Retinal pigment epithelial cell (primary cell): Measurements from ENCODE around the gene HECTD1.

ENCODE experiments used
- DNase-seq: peaks from one replicate; pipeline ENCODE4 v3.0.0-alpha.2; 2010; ENCODE audit warnings: low read depth
- H3K4me3 ChIP-seq: 2 replicates; pipeline ENCODE4 v1.5.1; 2011; ENCODE audit warnings: mild to moderate bottlenecking, low read length, control low read depth, moderate library complexity
- TF ChIP-seq, protein P1 (sequence below): conservative IDR thresholded peaks from 2 replicates; pipeline ENCODE4 v1.5.1; 2011; ENCODE audit warnings: low read depth, low read length, control low read depth, inconsistent platforms

HECTD1 gene

DNA sequence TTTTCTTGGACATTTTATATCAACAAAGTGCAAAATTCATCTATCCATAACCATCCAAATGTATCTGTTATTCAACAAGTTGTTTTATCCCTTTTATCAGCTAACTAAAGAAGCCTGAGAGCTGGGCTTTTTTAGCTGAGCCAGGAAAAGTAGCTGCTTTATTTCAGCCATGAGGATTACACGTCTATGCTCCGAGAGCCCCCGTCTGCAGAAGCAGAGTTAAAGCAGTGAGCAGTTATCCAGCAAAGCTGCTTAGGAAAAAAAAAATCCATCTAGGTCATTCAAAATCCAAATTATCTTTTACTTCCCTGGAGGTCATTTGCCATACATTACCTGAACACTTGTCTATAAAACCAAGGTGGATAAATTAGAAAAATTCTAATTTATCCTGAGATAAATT is 15.7 kb upstream of the HECTD1 start:
- TF ChIP-seq, protein P1, sequence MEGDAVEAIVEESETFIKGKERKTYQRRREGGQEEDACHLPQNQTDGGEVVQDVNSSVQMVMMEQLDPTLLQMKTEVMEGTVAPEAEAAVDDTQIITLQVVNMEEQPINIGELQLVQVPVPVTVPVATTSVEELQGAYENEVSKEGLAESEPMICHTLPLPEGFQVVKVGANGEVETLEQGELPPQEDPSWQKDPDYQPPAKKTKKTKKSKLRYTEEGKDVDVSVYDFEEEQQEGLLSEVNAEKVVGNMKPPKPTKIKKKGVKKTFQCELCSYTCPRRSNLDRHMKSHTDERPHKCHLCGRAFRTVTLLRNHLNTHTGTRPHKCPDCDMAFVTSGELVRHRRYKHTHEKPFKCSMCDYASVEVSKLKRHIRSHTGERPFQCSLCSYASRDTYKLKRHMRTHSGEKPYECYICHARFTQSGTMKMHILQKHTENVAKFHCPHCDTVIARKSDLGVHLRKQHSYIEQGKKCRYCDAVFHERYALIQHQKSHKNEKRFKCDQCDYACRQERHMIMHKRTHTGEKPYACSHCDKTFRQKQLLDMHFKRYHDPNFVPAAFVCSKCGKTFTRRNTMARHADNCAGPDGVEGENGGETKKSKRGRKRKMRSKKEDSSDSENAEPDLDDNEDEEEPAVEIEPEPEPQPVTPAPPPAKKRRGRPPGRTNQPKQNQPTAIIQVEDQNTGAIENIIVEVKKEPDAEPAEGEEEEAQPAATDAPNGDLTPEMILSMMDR = no peak
- no peak for DNase-seq
- H3K4me3 ChIP-seq = no peak overlapping the region

DNA sequence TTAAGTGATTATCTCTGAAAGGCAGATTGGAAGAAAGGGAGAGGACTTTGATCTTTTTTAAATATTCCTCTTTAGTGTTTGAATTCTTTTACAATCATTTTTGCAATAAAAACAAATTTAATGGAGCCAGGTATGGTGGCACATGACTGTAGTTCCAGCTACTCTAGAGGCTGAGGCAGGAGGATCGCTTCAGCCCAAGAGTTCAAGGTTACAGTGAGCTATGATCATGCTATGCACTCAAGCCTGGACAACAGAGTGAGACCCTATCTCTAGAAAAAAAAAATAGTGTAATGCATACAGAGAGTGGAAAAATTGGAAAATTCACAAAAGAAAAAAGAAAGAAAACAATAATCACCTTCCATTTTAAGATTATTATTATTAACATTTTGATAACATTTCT is 15.2 kb upstream of the HECTD1 start:
- no peak overlapping the region for H3K4me3 ChIP-seq
- TF ChIP-seq, protein P1 = no peak
- no peak for DNase-seq

DNA sequence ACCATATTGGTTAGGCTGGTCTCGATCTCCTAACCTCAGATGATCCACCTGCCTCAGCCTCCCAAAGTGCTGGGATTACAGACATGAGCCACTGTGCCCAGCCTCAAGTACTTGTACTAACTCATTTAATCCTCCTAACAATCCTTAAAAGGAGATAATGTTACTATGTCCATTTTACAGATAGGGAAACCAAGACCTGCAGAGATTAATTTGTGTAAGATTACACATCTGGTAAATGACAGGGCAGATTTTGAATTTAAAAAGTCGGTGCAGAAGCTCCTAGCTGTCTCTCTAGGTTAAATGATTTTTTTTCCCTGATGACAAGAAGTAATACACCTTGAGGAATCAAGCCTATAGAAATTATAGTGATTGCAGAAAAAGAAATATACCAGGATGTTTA is 13.7 kb upstream of the HECTD1 start:
- TF ChIP-seq, protein P1 = no peak
- no peak for DNase-seq
- no peak overlapping the region for H3K4me3 ChIP-seq

DNA sequence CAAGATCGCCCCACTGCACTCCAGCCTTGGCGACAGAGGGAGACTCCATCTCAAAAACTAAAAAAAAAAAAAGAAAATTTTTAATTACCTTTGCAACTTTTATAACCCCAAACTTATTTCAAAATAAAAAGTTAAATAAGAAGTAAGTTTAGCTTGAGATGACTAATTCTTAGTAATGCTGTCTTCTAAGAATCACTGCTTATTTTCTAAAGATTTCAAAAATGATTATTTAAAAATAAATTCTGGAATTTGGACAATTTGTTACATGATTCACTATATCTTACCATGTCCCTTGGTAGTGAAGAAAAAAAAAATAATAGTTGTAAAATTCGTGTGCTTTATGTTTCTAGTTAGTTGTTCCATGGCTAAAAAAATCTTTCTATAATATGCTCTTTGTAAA is 11.6 kb upstream of the HECTD1 start:
- TF ChIP-seq, protein P1 = no peak
- no peak for DNase-seq
- H3K4me3 ChIP-seq = no peak overlapping the region

DNA sequence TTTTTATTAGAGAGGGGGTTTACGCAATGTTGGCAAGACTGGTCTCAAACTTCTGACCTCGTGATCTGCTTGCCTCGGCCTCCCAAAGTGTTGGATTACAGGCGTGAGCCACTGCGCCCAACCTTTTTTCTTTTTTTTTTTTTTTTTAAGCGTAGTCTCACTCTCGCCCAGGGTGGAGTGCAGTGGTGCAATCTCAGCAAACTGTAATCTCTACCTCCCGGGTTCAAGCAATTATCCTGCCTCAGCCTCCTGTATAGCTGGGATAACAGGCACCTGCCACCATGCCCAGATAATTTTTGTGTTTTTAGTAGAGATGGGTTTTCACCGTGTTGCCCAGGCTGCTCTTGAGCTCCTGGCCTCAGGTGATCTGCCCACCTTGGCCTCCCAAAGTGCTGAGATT is 8.8 kb upstream of the HECTD1 start:
- H3K4me3 ChIP-seq = no peak overlapping the region
- TF ChIP-seq, protein P1 = no peak
- no peak for DNase-seq

DNA sequence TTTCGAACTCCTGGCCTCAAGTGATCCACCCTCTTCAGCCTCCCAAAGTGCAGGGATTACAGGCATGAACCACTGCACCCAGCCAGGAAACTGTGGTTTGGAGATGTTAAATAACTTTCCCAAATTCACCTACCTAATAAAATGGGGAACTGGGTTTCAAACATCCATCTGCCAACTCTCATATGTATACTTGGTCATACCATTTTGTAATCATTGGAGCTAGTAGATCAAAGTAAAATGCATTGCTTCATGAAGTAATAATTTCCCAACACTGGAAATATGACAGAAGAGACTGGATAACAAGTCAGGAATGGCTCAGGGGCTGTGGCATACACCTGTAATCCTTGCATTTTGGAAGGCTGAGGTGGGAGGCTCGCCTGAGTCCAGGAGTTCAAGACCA is 5.3 kb upstream of the HECTD1 start:
- TF ChIP-seq, protein P1 = no peak
- DNase-seq = no peak
- H3K4me3 ChIP-seq = no peak overlapping the region

DNA sequence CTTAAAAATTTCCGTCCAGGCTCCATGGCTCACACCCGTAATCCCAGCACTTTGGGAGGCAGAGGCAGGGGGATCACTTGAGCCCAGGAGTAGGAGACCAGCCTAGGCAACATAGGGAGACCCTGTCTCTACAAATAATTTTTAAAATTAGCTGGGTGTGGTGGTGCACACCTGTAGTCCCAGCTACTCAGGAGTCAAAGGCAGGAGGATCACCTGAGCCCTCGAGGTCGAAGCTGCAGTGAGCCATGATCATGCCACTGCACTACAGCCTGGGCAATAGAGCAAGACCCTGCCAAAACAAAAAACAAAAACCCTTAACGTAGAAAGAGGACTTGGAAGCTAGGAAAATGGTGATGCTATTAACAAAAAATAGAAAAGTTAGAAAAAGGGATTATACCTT is 2.0 kb upstream of the HECTD1 start:
- TF ChIP-seq, protein P1 = no peak
- no peak overlapping the region for H3K4me3 ChIP-seq
- no peak for DNase-seq
